Measurements from ENCODE around the gene RACGAP1. TPM values are rescaled to one million over a fixed set of nuclear protein-coding genes. Genes with fewer than 3 reads are reported as not detected.

The RACGAP1 gene
- polyA plus RNA-seq, 1 of the 3 experiments (the other 2 are of a cell fraction): 21.5 TPM

- Histone ChIP-seq H3F3A (replicated peaks; ENCODE audit: insufficient read depth) (no peaks in the 10 kb centered on the region), H3K9me3 (no peaks in the 10 kb centered on the region), H3K27me3 (ENCODE audit: insufficient read depth) (no peaks in the 10 kb centered on the region), H3K4me2 (no peak overlapping the region), H3K4me1 (ENCODE audit: control insufficient read depth in 1 of 2, insufficient read depth in 2 of 2, low read depth in 1 of 2, low read length in 1 of 2) (peaks cover 0 to 3% of the 10 kb centered on the region in 2 experiments; a peak in 1 of 4 replicates), H3K9ac (no peak overlapping the region), H3K9me2 (no peaks in the 10 kb centered on the region), H3K36me3 (replicated peaks in 1 of 2; ENCODE audit: control insufficient read depth in 1 of 2, insufficient read depth in 2 of 2, low read length in 1 of 2) (no peaks in the 10 kb centered on the region), H2AFZ (ENCODE audit: low read depth) (no peak overlapping the region), H3K79me2 (ENCODE audit: insufficient read depth) (no peaks in the 10 kb centered on the region), H3K4me3 (ENCODE audit: low read depth in 2 of 2, low read length in 1 of 2) (no peak overlapping the region), H4K20me1 (ENCODE audit: insufficient read depth) (no peaks in the 10 kb centered on the region), H3K27ac (ENCODE audit: low read depth in 2 of 2, low read length in 1 of 2) (no peak overlapping the region)
- no peak for DNase-seq
- WGBS (ENCODE audit: low lambda C conversion rate): 75% methylated on average over 5 of the region's 5 CpGs
- POLR2A ChIA-PET: no interaction called here
- TF ChIP-seq POLR2AphosphoS5 (IDR thresholded peaks at IDR 0.05; ENCODE audit: low read depth, low read length) (no peak), USF1 (IDR thresholded peaks at IDR 0.05; ENCODE audit: borderline replicate concordance, low read depth) (no peak), RFX5 (IDR thresholded peaks at IDR 0.05; ENCODE audit: low read length) (no peak), EZH2phosphoT487 (IDR thresholded peaks at IDR 0.05; ENCODE audit: borderline replicate concordance, low read depth) (no peak), YY1 (IDR thresholded peaks at IDR 0.05; ENCODE audit: low read depth) (no peak)
- CTCF ChIA-PET: interaction anchor here (0.5 to 10.5 kb wide), 5 partner anchors 13 to 219 kb away, joined by 3 to 110 read pairs (median 61); no protein-coding TSS in a partner anchor
Observed at GRCh38 chr12:50041962-50042361, 16.7 kb upstream of the RACGAP1 start.

GRCh38 chr12:50041062-50041860, 16.0 kb upstream of the RACGAP1 start:
- Histone ChIP-seq H2AFZ (ENCODE audit: low read depth) (no peak overlapping the region), H3K9me3 (no peaks in the 10 kb centered on the region), H3K4me2 (no peak overlapping the region), H3F3A (replicated peaks; ENCODE audit: insufficient read depth) (no peaks in the 10 kb centered on the region), H3K27me3 (ENCODE audit: insufficient read depth) (no peaks in the 10 kb centered on the region), H3K36me3 (replicated peaks in 1 of 2; ENCODE audit: control insufficient read depth in 1 of 2, insufficient read depth in 2 of 2, low read length in 1 of 2) (no peaks in the 10 kb centered on the region), H3K27ac (ENCODE audit: low read depth in 2 of 2, low read length in 1 of 2) (no peak overlapping the region), H3K4me3 (ENCODE audit: low read depth in 2 of 2, low read length in 1 of 2) (no peak overlapping the region), H3K79me2 (ENCODE audit: insufficient read depth) (no peaks in the 10 kb centered on the region), H4K20me1 (ENCODE audit: insufficient read depth) (no peaks in the 10 kb centered on the region), H3K4me1 (ENCODE audit: control insufficient read depth in 1 of 2, insufficient read depth in 2 of 2, low read depth in 1 of 2, low read length in 1 of 2) (peaks cover 0 to 3% of the 10 kb centered on the region in 2 experiments; a peak in 1 of 4 replicates), H3K9me2 (no peaks in the 10 kb centered on the region), H3K9ac (no peak overlapping the region)
- DNase-seq: no peak
- POLR2A ChIA-PET: no interaction called here
- TF ChIP-seq EP300 (IDR thresholded peaks at IDR 0.05; ENCODE audit: borderline replicate concordance in 1 of 2, low read depth in 1 of 2, low read length in 1 of 2) (no peak), POLR2AphosphoS5 (IDR thresholded peaks at IDR 0.05; ENCODE audit: low read depth, low read length) (no peak), TAF1 (IDR thresholded peaks at IDR 0.05; ENCODE audit: borderline replicate concordance, low read depth, low read length) (no peak), RFX5 (IDR thresholded peaks at IDR 0.05; ENCODE audit: low read length) (no peak), CHD2 (IDR thresholded peaks at IDR 0.05; ENCODE audit: low read length, partially characterized antibody) (no peak), SMC3 (IDR thresholded peaks at IDR 0.05; ENCODE audit: low read depth, low read length) (no peak), FOSL2 (IDR thresholded peaks at IDR 0.05; ENCODE audit: borderline replicate concordance, low read depth) (no peak), USF2 (IDR thresholded peaks at IDR 0.05; ENCODE audit: borderline replicate concordance, low read depth, low read length) (no peak), RCOR1 (IDR thresholded peaks at IDR 0.05; ENCODE audit: low read length) (no peak), JUND (IDR thresholded peaks at IDR 0.05) (no peak), MEF2A (IDR thresholded peaks at IDR 0.05; ENCODE audit: borderline replicate concordance, low read depth) (no peak)
- CTCF ChIA-PET: interaction anchor here (0.5 to 10.5 kb wide), 4 partner anchors 13 to 219 kb away, joined by 3 to 110 read pairs (median 83); no protein-coding TSS in a partner anchor
- WGBS (ENCODE audit: low lambda C conversion rate): 90% methylated on average over 15 of the region's 15 CpGs
